Loucy (cell line): ENCODE results near the gene PIGB.

Source experiments
- H2AFZ ChIP-seq: fragments of 200-600 bp; sonication (generic); 2 replicates; pipeline ENCODE4 v1.6.0; 2016; ENCODE audit warnings: antibody characterized with exemption, mild to moderate bottlenecking, low read length, moderate library complexity
- H3F3A ChIP-seq: fragments of 200-600 bp; 2 replicates; pipeline ENCODE4 v1.6.0; 2016; ENCODE audit warnings: antibody characterized with exemption, low read depth, mild to moderate bottlenecking
- H3K27me3 ChIP-seq: fragments of 200-600 bp; sonication (generic); 2 replicates; pipeline ENCODE4 v1.6.1; 2014; ENCODE audit warnings: low read length, mild to moderate bottlenecking; ENCODE audit not compliant: insufficient read depth, poor library complexity, severe bottlenecking
- H3K36me3 ChIP-seq: fragments of 200-600 bp; sonication (generic); 2 replicates; pipeline ENCODE4 v1.6.1; 2016; ENCODE audit warnings: low read length; ENCODE audit not compliant: insufficient read depth
- H3K4me1 ChIP-seq: fragments of 200-600 bp; sonication (generic); 2 replicates; pipeline ENCODE4 v1.5.1; 2014; ENCODE audit warnings: low read length, mild to moderate bottlenecking; ENCODE audit not compliant: insufficient read depth, poor library complexity, severe bottlenecking
- H3K4me2 ChIP-seq: fragments of 200-600 bp; sonication (generic); 2 replicates; pipeline ENCODE4 v1.6.0; 2014; ENCODE audit warnings: antibody characterized with exemption, low read length, low read depth, mild to moderate bottlenecking; ENCODE audit not compliant: poor library complexity, severe bottlenecking
- H3K4me3 ChIP-seq: fragments of 200-600 bp; sonication (generic); 2 replicates; pipeline ENCODE4 v1.5.1; 2014; ENCODE audit warnings: low read length, mild to moderate bottlenecking, mixed read lengths; ENCODE audit not compliant: poor library complexity, severe bottlenecking
- H3K79me2 ChIP-seq: fragments of 200-600 bp; sonication (generic); 2 replicates; pipeline ENCODE4 v1.6.1; 2014; ENCODE audit warnings: low read length; ENCODE audit not compliant: insufficient read depth
- H3K9ac ChIP-seq: fragments of 200-600 bp; sonication (generic); 2 replicates; pipeline ENCODE4 v1.6.0; 2014; ENCODE audit warnings: mild to moderate bottlenecking, low read depth, low read length, moderate library complexity; ENCODE audit not compliant: poor library complexity, severe bottlenecking
- H3K9me2 ChIP-seq: fragments of 200-600 bp; sonication (generic); replicated peaks from 2 replicates; pipeline ENCODE4 v1.6.1; 2016; ENCODE audit warnings: low read depth, low read length, mixed read lengths
- H3K9me3 ChIP-seq: fragments of 200-600 bp; sonication (generic); 2 replicates; pipeline ENCODE4 v1.6.1; 2014; ENCODE audit warnings: mild to moderate bottlenecking, antibody characterized with exemption, low read length, low read depth; ENCODE audit not compliant: insufficient read depth
- H4K20me1 ChIP-seq: fragments of 200-600 bp; sonication (generic); 2 replicates; pipeline ENCODE4 v1.6.0; 2014; ENCODE audit warnings: antibody characterized with exemption, low read length, mild to moderate bottlenecking; ENCODE audit not compliant: insufficient read depth, poor library complexity, severe bottlenecking
- CTCF ChIP-seq: fragments of 200-600 bp; sonication (generic); conservative IDR thresholded peaks from 2 replicates; pipeline ENCODE4 v1.5.1; 2014; ENCODE audit warnings: mild to moderate bottlenecking, antibody characterized with exemption, low read length
- EZH2phosphoT487 ChIP-seq: fragments of 200-600 bp; IDR thresholded peaks from 2 replicates; pipeline ENCODE4 v1.6.1; 2018; ENCODE audit warnings: antibody characterized with exemption, mild to moderate bottlenecking, moderate library complexity, borderline replicate concordance

PIGB gene

GRCh38 chr15:55349282-55349681, 30.3 kb downstream of the PIGB start:
- no peaks in the 10 kb centered on the region for H3K79me2 ChIP-seq

GRCh38 chr15:55353025-55353424, 34.0 kb downstream of the PIGB start:
- peaks cover 11% of the 10 kb centered on the region for H3K4me1 ChIP-seq
- H3K9ac ChIP-seq: no peak overlapping the region
- no peaks in the 10 kb centered on the region for H3K9me3 ChIP-seq
- no peak overlapping the region for H3K4me2 ChIP-seq
- no peaks in the 10 kb centered on the region for H3K9me2 ChIP-seq
- H3K27me3 ChIP-seq: no peaks in the 10 kb centered on the region
- H3K4me3 ChIP-seq: no peak overlapping the region
- H3K79me2 ChIP-seq: no peaks in the 10 kb centered on the region
- no peak for TF ChIP-seq CTCF
- TF ChIP-seq EZH2phosphoT487: no peak
- H3F3A ChIP-seq: no peaks in the 10 kb centered on the region
- H3K36me3 ChIP-seq: 0 out of 2 replicates have a peak, but pooled peaks cover 4% of the 10 kb centered on the region
- H2AFZ ChIP-seq: no peak overlapping the region
- H4K20me1 ChIP-seq: no peaks in the 10 kb centered on the region

More at GRCh38 chr15:55349282-55349681, 30.3 kb downstream of the PIGB start:
- Histone ChIP-seq H3K4me3 (no peak overlapping the region), H3K36me3 (peaks cover 4% of the 10 kb centered on the region; the same call in 1 of the 2 replicates), H3F3A (no peaks in the 10 kb centered on the region), H3K4me2 (no peak overlapping the region), H3K27me3 (no peaks in the 10 kb centered on the region), H3K9ac (no peak overlapping the region), H3K9me2 (no peaks in the 10 kb centered on the region), H3K4me1 (no peaks in the 10 kb centered on the region), H2AFZ (no peak overlapping the region), H3K9me3 (no peaks in the 10 kb centered on the region), H4K20me1 (no peaks in the 10 kb centered on the region)
- TF ChIP-seq CTCF (no peak), EZH2phosphoT487 (no peak)

- Histone ChIP-seq H3K27me3 (no peaks in the 10 kb centered on the region), H3K9me2 (no peaks in the 10 kb centered on the region), H4K20me1 (no peaks in the 10 kb centered on the region), H3K4me3 (no peak overlapping the region), H3K4me2 (no peak overlapping the region), H3K4me1 (peaks cover 11% of the 10 kb centered on the region), H3K79me2 (no peaks in the 10 kb centered on the region), H2AFZ (no peak overlapping the region), H3K36me3 (no peaks in the 10 kb centered on the region), H3K9ac (no peak overlapping the region), H3K9me3 (no peaks in the 10 kb centered on the region), H3F3A (no peaks in the 10 kb centered on the region)
- TF ChIP-seq CTCF (no peak), EZH2phosphoT487 (no peak)
Measured at GRCh38 chr15:55356985-55357585, 38.1 kb downstream of the PIGB start.
